B cell (primary cell): Measurements from ENCODE around the gene ZFP92. TPM values are rescaled to one million over a fixed set of nuclear protein-coding genes. Genes with fewer than 3 reads are reported as not detected.

Experiments used
- ATAC-seq: fragments of 200-7000 bp; cut with Tn5 transposase; one replicate; pipeline ENCODE4 v1.10.0; 2021; ENCODE audit warnings: low read depth, mild to moderate bottlenecking, moderate number of reproducible peaks, moderate library complexity
- CTCF ChIA-PET: fragments of 350-600 bp; sonication (Branson Sonifier 250); formaldehyde crosslinking; loops from one replicate; lab custom pipeline; 2021; ENCODE audit warnings: antibody characterized with exemption, inconsistent platforms; lab: Charles Lee
- POLR2A ChIA-PET: fragments of 350-600 bp; sonication (Branson Sonifier 250); formaldehyde crosslinking; loops from one replicate; lab custom pipeline; 2021; ENCODE audit warnings: antibody characterized with exemption; lab: Charles Lee
- DNase-seq: peaks from one replicate; pipeline ENCODE4 v3.0.0; 2013
- H2AFZ ChIP-seq: 2 replicates; pipeline ENCODE4 v1.6.1; 2012; ENCODE audit warnings: mild to moderate bottlenecking, low read depth, low read length; ENCODE audit not compliant: insufficient read depth, poor library complexity, severe bottlenecking
- H3K27ac ChIP-seq, 2 donors: 1 replicate in 1 of 2; 2 replicates in 1 of 2; pipeline ENCODE4 v1.5.1; 2012 to 2013; ENCODE audit warnings: low read length in 2 of 2, mild to moderate bottlenecking in 2 of 2, moderate library complexity in 1 of 2
- H3K27me3 ChIP-seq, 4 experiments: fragments of 200-600 bp in 1 of 4; sonication (generic) in 1 of 4; replicated peaks in 1 of 4; 1 replicate in 2 of 4; 2 replicates in 2 of 4; pipeline versions ENCODE4 v1.6.1 to v1.7.0; 2013 to 2016; ENCODE audit warnings: low read length in 3 of 4, mild to moderate bottlenecking in 2 of 4, mixed read lengths in 1 of 4, moderate library complexity in 1 of 4; ENCODE audit not compliant: insufficient read depth in 4 of 4, control insufficient read depth in 3 of 4; ENCODE audit errors: control extremely low read depth in 1 of 4
- H3K36me3 ChIP-seq, 2 experiments: replicated peaks in 1 of 2; 1 replicate in 1 of 2; 2 replicates in 1 of 2; pipeline versions ENCODE4 v1.6.1 to v1.7.1; 2013; ENCODE audit warnings: low read length in 1 of 2; ENCODE audit not compliant: insufficient read depth in 2 of 2, control insufficient read depth in 1 of 2; ENCODE audit errors: control extremely low read depth in 1 of 2, extremely low read depth in 1 of 2
- H3K4me1 ChIP-seq, 2 donors: fragments of 200-600 bp in 1 of 2; sonication (generic) in 1 of 2; 1 replicate in 1 of 2; 2 replicates in 1 of 2; pipeline versions ENCODE4 v1.5.1 to v1.6.1; 2013 to 2017; ENCODE audit warnings: low read length in 2 of 2; ENCODE audit not compliant: control insufficient read depth in 2 of 2, insufficient read depth in 2 of 2
- H3K4me2 ChIP-seq: replicated peaks from 2 replicates; pipeline ENCODE3; 2012; ENCODE audit warnings: mild to moderate bottlenecking, low read depth, low read length; ENCODE audit not compliant: poor library complexity, severe bottlenecking
- H3K4me3 ChIP-seq, 5 experiments: fragments of 200-600 bp in 1 of 5; sonication (generic) in 1 of 5; 1 replicate in 3 of 5; 2 replicates in 2 of 5; pipeline versions ENCODE4 v1.5.1 to v1.7.0; 2011 to 2016; ENCODE audit warnings: low read length in 4 of 5, mild to moderate bottlenecking in 4 of 5, low read depth in 2 of 5, control low read depth in 1 of 5, moderate library complexity in 1 of 5; ENCODE audit not compliant: insufficient read depth in 1 of 5; ENCODE audit errors: control extremely low read depth in 1 of 5, extremely low read depth in 1 of 5
- H3K79me2 ChIP-seq: fragments of 200-600 bp; sonication (generic); one replicate; pipeline ENCODE4 v1.6.0; 2016; ENCODE audit warnings: low read length; ENCODE audit not compliant: control insufficient read depth, insufficient read depth
- H3K9ac ChIP-seq: fragments of 200-600 bp; sonication (generic); 2 replicates; pipeline ENCODE4 v1.6.1; 2017; ENCODE audit warnings: mild to moderate bottlenecking, low read length, moderate library complexity
- H3K9me3 ChIP-seq, 3 donors: one replicate each; pipeline versions ENCODE4 v1.6.1 to v1.7.1; 2013; ENCODE audit warnings: low read length in 2 of 3; ENCODE audit not compliant: control insufficient read depth in 2 of 3, insufficient read depth in 1 of 3; ENCODE audit errors: control extremely low read depth in 1 of 3
- H4K20me1 ChIP-seq: 2 replicates; pipeline ENCODE4 v1.6.0; 2012; ENCODE audit warnings: mild to moderate bottlenecking, low read length; ENCODE audit not compliant: insufficient read depth, control insufficient read depth, poor library complexity, severe bottlenecking
- H3K27ac Mint-ChIP-seq: one replicate; pipeline ENCODE4 v1.8.0; 2021; ENCODE audit warnings: mixed read lengths
- H3K27me3 Mint-ChIP-seq: one replicate; pipeline ENCODE4 v1.8.0; 2021; ENCODE audit warnings: mixed read lengths
- H3K4me1 Mint-ChIP-seq: one replicate; pipeline ENCODE4 v1.8.0; 2021; ENCODE audit warnings: mixed read lengths
- H3K4me3 Mint-ChIP-seq: one replicate; pipeline ENCODE4 v1.8.0; 2021; ENCODE audit warnings: mixed read lengths
- H3K9me3 Mint-ChIP-seq: one replicate; pipeline ENCODE4 v1.8.0; 2022; ENCODE audit warnings: mixed read lengths; ENCODE audit not compliant: insufficient read depth
- EZH2 ChIP-seq: IDR thresholded peaks from 2 replicates; pipeline ENCODE4 v1.6.1; 2012; ENCODE audit warnings: borderline replicate concordance, low read depth, mild to moderate bottlenecking, moderate library complexity, low read length; ENCODE audit not compliant: insufficient read depth, poor library complexity, severe bottlenecking
- WGBS: methylation state at CpG from one replicate; pipeline ENCODE4 v1.1.5; 2013; ENCODE audit warnings: missing lambda C conversion rate; ENCODE audit not compliant: insufficient coverage; 5-methylcytosine and 5-hydroxymethylcytosine counted together
- intact Hi-C: fragments of 100-400 bp; cut with micrococcal nuclease; formaldehyde crosslinking; loops from one replicate; pipeline ENCODE4 v1.10.0; 2022
- polyA plus RNA-seq: library from polyadenylated mRNA; depleted of rRNA; stranded (reverse); fragments of >200 nt; gene quantifications from 2 replicates; pipeline ENCODE4 v1.2.3, GENCODE V29; 2012
- total RNA-seq, 2 donors: library from RNA; stranded (reverse); fragments of 120-200 nt in 1 of 2; gene quantifications; 1 replicate in 1 of 2; 2 replicates in 1 of 2; pipeline versions ENCODE4 v1.2.3 to v1.2.4, GENCODE V29; 2013 to 2022
- TF ChIP-seq, protein P1 (sequence below): fragments of 200-600 bp; IDR thresholded peaks from one replicate; pipeline ENCODE4 v1.8.0; 2022; ENCODE audit warnings: antibody characterized with exemption, mild to moderate bottlenecking

ZFP92 gene
- total and polyA plus RNA-seq, 2 donors (not counting 1 experiment from before 2014, with no cell fraction given): 0.24 to 1.6 TPM

- no peak overlapping the region for H3K9ac ChIP-seq
- H3K4me3 ChIP-seq: no peak overlapping the region
- no peaks in the 10 kb centered on the region for H3K9me3 ChIP-seq
- H3K27ac Mint-ChIP-seq: no peak overlapping the region
- ChIA-PET CTCF (no interaction called here), POLR2A (no interaction called here)
- DNase-seq (no peak), ATAC-seq (no peak)
- H3K27me3 Mint-ChIP-seq: no peaks in the 10 kb centered on the region
- no peaks in the 10 kb centered on the region for H3K4me1 ChIP-seq
- 94% methylated on average over 12 of the region's 16 CpGs for WGBS
- no peak overlapping the region for H3K4me3 Mint-ChIP-seq
- no peaks in the 10 kb centered on the region for H4K20me1 ChIP-seq
- no peaks in the 10 kb centered on the region for H3K27me3 ChIP-seq
- no peaks in the 10 kb centered on the region for H3K4me1 Mint-ChIP-seq
- H3K79me2 ChIP-seq: no peaks in the 10 kb centered on the region
- peaks cover 0 to 7% of the 10 kb centered on the region in 2 experiments for H3K36me3 ChIP-seq
- intact Hi-C loops: no loop called here
- no peak overlapping the region for H2AFZ ChIP-seq
- TF ChIP-seq, protein P1, sequence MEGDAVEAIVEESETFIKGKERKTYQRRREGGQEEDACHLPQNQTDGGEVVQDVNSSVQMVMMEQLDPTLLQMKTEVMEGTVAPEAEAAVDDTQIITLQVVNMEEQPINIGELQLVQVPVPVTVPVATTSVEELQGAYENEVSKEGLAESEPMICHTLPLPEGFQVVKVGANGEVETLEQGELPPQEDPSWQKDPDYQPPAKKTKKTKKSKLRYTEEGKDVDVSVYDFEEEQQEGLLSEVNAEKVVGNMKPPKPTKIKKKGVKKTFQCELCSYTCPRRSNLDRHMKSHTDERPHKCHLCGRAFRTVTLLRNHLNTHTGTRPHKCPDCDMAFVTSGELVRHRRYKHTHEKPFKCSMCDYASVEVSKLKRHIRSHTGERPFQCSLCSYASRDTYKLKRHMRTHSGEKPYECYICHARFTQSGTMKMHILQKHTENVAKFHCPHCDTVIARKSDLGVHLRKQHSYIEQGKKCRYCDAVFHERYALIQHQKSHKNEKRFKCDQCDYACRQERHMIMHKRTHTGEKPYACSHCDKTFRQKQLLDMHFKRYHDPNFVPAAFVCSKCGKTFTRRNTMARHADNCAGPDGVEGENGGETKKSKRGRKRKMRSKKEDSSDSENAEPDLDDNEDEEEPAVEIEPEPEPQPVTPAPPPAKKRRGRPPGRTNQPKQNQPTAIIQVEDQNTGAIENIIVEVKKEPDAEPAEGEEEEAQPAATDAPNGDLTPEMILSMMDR: no peak
- TF ChIP-seq EZH2: no peak
- H3K9me3 Mint-ChIP-seq: no peaks in the 10 kb centered on the region
- H3K27ac ChIP-seq: no peak overlapping the region
- no peak overlapping the region for H3K4me2 ChIP-seq
Measured at GRCh38 chrX:153455571-153455970, 44.3 kb downstream of the ZFP92 start.

- H3K27ac Mint-ChIP-seq: no peak overlapping the region
- Histone ChIP-seq H3K9me3 (no peaks in the 10 kb centered on the region), H3K79me2 (no peaks in the 10 kb centered on the region), H3K4me1 (no peaks in the 10 kb centered on the region), H3K36me3 (peaks cover 0 to 7% of the 10 kb centered on the region in 2 experiments), H3K9ac (no peak overlapping the region), H4K20me1 (no peaks in the 10 kb centered on the region), H3K4me3 (no peak overlapping the region), H3K27ac (no peak overlapping the region), H2AFZ (no peak overlapping the region), H3K4me2 (no peak overlapping the region), H3K27me3 (no peaks in the 10 kb centered on the region)
- intact Hi-C loops: no loop called here
- DNase-seq (no peak), ATAC-seq (no peak)
- no peaks in the 10 kb centered on the region for H3K4me1 Mint-ChIP-seq
- POLR2A ChIA-PET: no interaction called here
- WGBS: 98% methylated on average over 6 of the region's 12 CpGs
- no peaks in the 10 kb centered on the region for H3K9me3 Mint-ChIP-seq
- CTCF ChIA-PET: interaction anchor here (0.6 to 0.7 kb wide), 2 partner anchors 214 to 504 kb away, joined by 3 read pairs; no protein-coding TSS in a partner anchor
- TF ChIP-seq, protein P1: no peak
- TF ChIP-seq EZH2: no peak
- no peak overlapping the region for H3K4me3 Mint-ChIP-seq
- no peaks in the 10 kb centered on the region for H3K27me3 Mint-ChIP-seq
Measured at GRCh38 chrX:153456161-153456560, 44.9 kb downstream of the ZFP92 start.
